Globus pallidus (tissue), 1 donor: ENCODE measurements around the gene MC3R.
A peak's percentile ranks its signal among the peaks of the same experiment; 100 is the strongest.
"Not testable (repeated sequence)": the region's sequence is repeated elsewhere in the genome, so short reads cannot be mapped to it uniquely, and the experiment has no call there.

ENCODE experiments used
- DNase-seq: peaks from one replicate; pipeline ENCODE4 v3.0.0-alpha.2; 2015; ENCODE audit warnings: low spot score

The MC3R gene

DNA sequence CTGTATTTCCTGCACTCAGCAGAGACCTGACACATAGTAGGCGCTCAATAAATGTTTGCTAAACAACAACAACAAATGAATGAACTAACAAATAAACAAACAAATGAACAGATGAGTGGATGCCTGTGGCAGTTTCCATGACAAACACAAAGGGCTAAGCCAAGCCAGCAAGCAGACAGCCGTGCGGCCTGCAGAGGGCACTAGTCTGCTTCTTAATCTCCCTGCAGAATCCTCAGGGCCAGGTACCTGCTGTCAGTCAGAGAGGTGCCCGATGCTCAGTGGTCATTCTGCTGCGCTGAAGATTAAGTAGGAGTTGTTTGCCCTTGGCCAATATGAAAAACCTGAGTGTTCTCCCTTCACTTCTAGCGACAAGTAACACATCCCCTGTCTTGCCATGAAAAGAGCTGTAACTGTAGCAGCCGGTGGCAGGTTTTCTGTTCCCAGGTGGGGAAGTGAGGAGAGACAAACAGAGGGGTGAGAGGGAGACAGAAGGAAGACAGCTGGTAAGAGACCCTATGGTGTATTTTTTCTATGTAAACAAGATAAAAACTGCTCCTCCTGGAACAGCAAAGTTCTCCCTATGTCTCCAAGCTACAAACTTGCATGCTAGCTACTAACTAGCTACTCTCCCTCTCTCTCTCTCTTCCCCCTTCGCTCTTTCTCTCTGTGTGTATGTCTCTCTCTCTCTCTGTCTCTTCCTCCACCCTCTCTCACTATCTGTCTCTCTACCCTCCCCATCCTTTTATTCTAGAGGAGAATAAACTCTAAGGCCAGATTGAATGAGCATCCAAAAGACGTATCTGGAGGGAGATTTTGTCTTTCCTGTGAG, at the start of gene MC3R:
MC3R (plus strand) TSS at position 779 of the 829 bp plus-strand sequence. CDS start 112 bp downstream, outside the sequence.
- DNase-seq: peak; percentile 40

- DNase-seq: no peak
Observed at GRCh38 chr20:56200456-56200855, 48.1 kb upstream of the MC3R start.

GRCh38 chr20:56202493-56203077, 45.9 kb upstream of the MC3R start:
- DNase-seq: no peak

DNA sequence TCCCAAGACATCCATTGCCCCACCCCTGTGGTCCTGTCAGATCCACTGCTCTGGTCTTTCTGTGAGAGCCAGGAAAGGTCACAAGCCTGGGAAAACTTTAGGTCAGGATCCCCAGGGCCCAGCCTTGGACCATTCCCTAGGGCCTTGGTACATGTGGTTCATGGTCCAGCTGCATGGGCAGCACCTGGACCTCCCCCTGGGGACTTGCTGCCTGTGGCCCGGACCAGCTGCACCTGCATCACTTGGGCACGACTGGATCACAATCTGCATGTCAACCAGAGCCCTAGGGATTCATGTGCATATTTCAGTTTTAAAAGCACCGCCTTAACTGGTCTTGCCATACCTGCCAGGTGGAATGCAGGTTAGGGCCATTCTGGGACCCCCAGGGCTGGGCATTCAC, 44.3 kb upstream of the MC3R start:
- no peak for DNase-seq

GRCh38 chr20:56205346-56205745, 43.2 kb upstream of the MC3R start:
- no peak for DNase-seq

GRCh38 chr20:56207656-56208055, 40.9 kb upstream of the MC3R start:
- no peak for DNase-seq

DNA sequence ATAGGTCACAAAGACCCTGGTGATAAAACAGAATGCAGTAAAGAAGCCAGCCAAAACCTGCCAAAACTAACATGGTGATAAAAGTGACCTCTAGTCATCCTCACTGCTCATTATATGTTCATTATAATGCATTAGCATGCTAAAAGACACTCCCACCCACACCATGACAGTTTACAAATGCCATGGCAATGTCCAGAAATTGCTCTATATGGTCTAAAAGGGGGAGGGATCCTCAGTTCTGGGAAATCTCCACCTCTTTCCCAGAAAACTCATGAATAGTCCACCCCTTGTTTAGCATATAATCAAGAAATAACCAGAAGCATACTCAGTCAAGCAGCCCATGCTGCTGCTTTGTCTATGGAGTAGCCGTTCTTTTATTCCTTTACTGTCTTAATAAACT, 40.4 kb upstream of the MC3R start:
- DNase-seq: no peak

GRCh38 chr20:56211051-56211450, 37.5 kb upstream of the MC3R start:
- no peak for DNase-seq

GRCh38 chr20:56212091-56212490, 36.4 kb upstream of the MC3R start:
- no peak for DNase-seq

DNA sequence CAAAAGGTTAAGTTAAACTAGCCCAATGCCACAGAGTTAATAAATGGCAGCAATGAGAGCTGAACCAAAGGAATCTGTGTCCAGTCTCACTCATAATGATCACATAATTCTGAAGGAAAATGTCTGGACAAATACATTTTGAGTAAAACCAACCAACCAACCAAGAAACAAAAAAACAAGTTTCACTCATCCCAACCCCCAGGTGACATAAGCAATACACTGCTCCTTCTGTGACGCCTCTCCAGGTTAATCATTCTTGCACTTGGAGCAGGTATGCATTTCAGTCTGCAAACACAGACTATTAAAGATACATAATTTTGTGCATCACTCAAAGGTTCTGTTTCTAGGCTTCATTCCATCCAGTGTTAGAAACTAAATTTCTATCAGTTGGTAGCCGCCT, 35.2 kb upstream of the MC3R start:
- DNase-seq: no peak

DNA sequence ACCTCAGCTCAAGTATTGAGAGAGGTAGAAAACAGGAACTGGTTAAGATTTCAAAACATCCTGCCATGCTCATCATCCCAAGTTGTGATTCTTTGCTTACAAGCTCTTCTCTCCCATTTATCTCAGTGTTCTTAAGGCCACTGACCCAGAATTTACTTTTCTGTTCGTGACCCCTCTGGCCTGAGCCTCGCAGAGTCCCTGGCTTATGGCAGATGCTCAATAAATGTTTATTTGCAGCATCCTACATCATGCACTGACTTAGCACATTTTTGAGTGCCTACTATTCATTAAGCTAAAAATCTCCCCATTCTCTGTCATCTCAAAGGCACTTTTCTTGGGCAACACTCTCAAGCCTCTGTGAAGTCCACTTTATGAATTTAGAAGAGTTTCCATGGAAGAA, 33.4 kb upstream of the MC3R start:
- DNase-seq: no peak

DNA sequence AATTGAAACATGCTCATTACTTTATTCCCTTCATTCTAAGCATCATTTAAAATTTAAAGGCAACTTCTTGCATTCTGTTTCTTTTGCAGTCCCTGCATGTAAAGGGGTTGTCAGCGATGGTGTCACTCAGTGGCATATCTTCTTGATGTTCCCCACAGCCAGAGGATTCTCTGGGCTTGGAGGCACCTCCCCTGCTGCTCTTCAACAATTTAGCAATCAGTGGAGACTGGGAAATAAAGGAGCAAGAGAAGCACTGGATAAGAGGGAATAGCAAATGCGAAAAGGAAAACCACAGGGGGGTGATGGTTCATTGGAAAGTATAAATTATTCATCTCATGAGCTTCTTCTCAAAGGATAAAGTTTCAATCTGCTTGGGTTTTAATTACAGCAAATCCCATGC, 30.7 kb upstream of the MC3R start:
- DNase-seq: no peak

DNA sequence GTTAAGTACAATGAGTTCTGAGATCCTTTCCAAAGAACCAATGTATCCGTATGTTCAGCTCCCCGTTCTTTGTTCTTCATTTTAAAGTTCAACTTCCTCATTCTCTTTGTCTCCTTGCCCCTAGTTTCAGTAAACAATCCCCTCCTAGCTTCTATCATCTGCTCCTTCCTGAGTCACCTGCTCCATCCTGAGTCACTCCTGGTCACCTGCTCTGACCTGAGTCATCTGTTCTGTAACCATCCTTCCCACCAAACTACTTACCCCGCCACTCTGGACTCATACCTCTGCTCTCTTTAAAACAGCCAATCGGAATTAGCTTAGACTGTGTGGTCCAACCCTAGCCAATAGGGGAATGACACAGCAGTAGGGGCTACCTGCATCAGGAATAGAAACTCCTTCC, 27.3 kb upstream of the MC3R start:
- DNase-seq: not testable (repeated sequence)

DNA sequence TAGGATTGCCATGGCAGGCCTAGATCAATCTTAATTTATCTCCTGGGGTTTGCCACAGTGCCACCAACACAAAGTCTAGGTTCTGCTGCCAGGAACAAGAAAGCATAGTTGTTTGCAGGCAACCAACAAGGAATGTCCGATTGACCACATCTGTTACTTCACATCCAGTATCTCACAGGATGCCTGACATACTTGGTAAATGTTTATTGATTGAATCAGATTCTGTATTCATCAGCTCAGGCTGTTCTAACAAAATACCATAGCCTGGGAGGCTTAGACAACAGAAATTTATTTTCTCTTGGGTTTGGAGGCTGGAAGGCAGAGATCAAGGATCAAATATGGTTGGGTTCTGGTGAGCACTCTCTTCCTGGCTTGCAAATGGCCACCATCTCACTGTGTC, 26.3 kb upstream of the MC3R start:
- DNase-seq: no peak

DNA sequence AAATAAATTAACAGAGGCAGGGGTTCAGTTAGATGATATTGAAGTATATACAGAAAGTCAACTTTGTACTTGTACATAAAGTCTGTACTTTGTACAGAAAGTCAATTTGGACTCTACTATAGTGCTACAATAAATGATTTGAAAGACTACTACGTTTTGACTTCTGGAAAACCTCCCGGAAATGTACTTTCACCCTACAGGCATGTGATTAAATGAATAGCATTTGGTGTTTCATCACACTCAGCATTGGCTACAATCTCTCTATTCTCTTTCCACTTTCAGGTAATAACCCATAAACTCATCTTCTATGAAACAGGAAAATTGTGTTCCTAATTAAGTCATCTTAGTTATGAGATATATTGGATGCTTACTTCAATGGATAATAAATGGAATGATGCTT, 25.6 kb upstream of the MC3R start:
- DNase-seq: no peak

GRCh38 chr20:56223352-56223751, 25.2 kb upstream of the MC3R start:
- DNase-seq: no peak

GRCh38 chr20:56228021-56228420, 20.5 kb upstream of the MC3R start:
- DNase-seq: no peak

DNA sequence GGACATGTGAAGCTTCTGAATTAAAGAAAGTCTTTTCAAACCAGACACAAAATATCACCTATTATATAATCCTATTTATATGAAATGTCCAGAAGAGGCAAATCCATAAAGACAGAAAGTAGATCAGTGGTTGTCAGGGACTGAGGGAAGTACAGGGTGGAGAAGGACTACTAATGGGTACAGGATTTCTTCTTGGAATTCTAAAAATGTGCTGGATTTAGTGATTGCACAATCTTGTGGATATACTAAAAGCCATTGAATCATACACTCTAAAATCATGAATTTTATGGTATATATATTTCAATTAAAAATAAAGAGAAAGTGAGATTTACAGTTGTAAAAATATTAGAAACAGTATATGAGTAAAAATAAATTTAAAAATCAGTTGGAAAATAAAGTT, 18.7 kb upstream of the MC3R start:
- DNase-seq: no peak

- no peak for DNase-seq
Observed at GRCh38 chr20:56234110-56234509, 14.4 kb upstream of the MC3R start.

- no peak for DNase-seq
Observed at GRCh38 chr20:56237335-56237734, 11.2 kb upstream of the MC3R start.

DNA sequence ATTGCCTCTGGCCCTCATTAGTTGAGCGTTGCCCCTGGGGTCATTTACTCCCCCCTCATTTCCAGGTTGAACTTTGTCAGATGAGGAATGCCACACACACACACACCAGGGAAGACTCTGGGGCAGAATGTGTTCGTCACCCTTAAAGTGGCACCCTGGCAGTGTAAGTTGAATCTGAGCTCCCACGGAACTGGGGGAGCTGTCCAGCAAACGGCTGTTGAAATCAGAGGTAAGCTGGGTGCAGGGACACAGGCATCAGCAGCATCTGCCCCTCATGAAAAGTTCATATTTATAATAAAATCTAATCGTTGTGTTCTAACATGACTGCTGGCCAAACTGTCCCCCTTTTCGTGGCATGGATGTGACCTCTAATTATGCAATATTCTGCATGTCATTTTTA, 4.3 kb upstream of the MC3R start:
- no peak for DNase-seq

DNA sequence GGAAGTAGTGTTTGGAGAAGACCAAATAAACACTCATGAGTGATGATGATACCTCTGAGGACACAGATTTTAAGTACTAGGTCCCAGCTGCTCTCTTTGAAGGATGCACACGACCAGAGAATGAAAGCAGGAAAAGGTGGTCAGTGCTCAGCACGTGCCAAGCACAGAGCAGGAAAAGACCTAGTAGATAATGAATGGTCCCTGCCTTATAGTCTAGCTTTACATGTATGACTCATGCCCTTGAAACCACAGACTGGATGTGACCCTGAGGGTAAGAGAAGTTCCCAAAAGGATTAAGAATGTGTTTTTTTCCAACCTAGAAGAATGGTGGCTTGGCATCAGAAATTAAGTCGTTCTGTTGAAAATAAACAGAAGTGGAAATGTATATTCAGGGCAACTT, 2.8 kb upstream of the MC3R start:
- DNase-seq: no peak

DNA sequence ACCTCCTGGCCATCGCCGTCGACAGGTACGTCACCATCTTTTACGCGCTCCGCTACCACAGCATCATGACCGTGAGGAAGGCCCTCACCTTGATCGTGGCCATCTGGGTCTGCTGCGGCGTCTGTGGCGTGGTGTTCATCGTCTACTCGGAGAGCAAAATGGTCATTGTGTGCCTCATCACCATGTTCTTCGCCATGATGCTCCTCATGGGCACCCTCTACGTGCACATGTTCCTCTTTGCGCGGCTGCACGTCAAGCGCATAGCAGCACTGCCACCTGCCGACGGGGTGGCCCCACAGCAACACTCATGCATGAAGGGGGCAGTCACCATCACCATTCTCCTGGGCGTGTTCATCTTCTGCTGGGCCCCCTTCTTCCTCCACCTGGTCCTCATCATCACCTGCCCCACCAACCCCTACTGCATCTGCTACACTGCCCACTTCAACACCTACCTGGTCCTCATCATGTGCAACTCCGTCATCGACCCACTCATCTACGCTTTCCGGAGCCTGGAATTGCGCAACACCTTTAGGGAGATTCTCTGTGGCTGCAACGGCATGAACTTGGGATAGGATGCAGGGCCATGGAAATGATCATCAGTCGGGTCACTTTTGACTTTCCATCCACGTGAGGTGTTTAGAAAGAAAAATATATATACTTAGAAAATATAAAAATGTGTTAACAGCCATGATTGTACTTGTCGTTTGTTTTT, 868 bp downstream of the MC3R start:
- DNase-seq: peak; percentile 1
